Esophagus muscularis mucosa (tissue), 4 donors: ENCODE measurements around the gene TMEFF2. TPM values are rescaled to one million over a fixed set of nuclear protein-coding genes. Genes with fewer than 3 reads are reported as not detected.

Experiments used
- DNase-seq: peaks from one replicate; pipeline ENCODE4 v3.0.0-alpha.2; 2017; ENCODE audit errors: extremely low spot score
- H3K27ac ChIP-seq, 4 donors: fragments of 200-600 bp; sonication (generic); replicated peaks in 1 of 4; 1 replicate in 3 of 4; 2 replicates in 1 of 4; pipeline ENCODE4 v1.5.1; 2016 to 2019; ENCODE audit warnings: mild to moderate bottlenecking in 1 of 4
- H3K27me3 ChIP-seq, 4 donors: fragments of 200-600 bp; sonication (generic); one replicate each; pipeline versions ENCODE4 v1.5.1 to v1.6.0; 2016 to 2019
- H3K36me3 ChIP-seq, 4 donors: fragments of 200-600 bp; sonication (generic); one replicate each; pipeline ENCODE4 v1.5.1; 2016 to 2019
- H3K4me1 ChIP-seq, 4 donors: fragments of 200-600 bp; sonication (generic); one replicate each; pipeline ENCODE4 v1.5.1; 2016 to 2019
- H3K4me3 ChIP-seq, 4 donors: fragments of 200-600 bp; sonication (generic); 1 replicate in 2 of 4; 2 replicates in 2 of 4; pipeline ENCODE4 v1.5.1; 2016 to 2019; ENCODE audit warnings: mild to moderate bottlenecking in 4 of 4, moderate library complexity in 1 of 4
- H3K9me3 ChIP-seq, 4 donors: fragments of 200-600 bp; sonication (generic); 1 replicate in 3 of 4; 2 replicates in 1 of 4; pipeline ENCODE4 v1.5.1; 2016 to 2019
- EP300 ChIP-seq: sonication (generic); formaldehyde crosslinking; IDR thresholded peaks from one replicate; pipeline ENCODE4 v1.6.1; 2017; ENCODE audit warnings: antibody characterized with exemption
- POLR2A ChIP-seq: fragments of 450-650 bp; IDR thresholded peaks from one replicate; pipeline ENCODE4 v1.6.1; 2017; ENCODE audit warnings: antibody characterized with exemption, moderate library complexity, mild to moderate bottlenecking, low read depth
- POLR2AphosphoS5 ChIP-seq, 2 donors: sonication (generic); formaldehyde crosslinking; IDR thresholded peaks; one replicate each; pipeline ENCODE4 v1.6.1; 2017; ENCODE audit warnings: antibody characterized with exemption in 2 of 2
- WGBS: methylation state at CpG from one replicate; pipeline ENCODE4 v1.1.5; 2018; 5-methylcytosine and 5-hydroxymethylcytosine counted together
- intact Hi-C: fragments of 100-400 bp; cut with DNase I; formaldehyde crosslinking; loops from one replicate; pipeline ENCODE4 v1.15.1; 2023
- total RNA-seq, 4 donors: library from RNA; depleted of rRNA; stranded (reverse); fragments of >200 nt; gene quantifications; one replicate each; pipeline versions ENCODE4 v1.1.0 to v1.2.1, GENCODE V29; 2016
- TF ChIP-seq, protein P1 (sequence below), 3 experiments: fragments of 200-600 bp in 2 of 3; fragments of 450-650 bp in 1 of 3; sonication (generic) in 2 of 3; IDR thresholded peaks; one replicate each; pipeline ENCODE4 v1.5.1; 2017 to 2019; ENCODE audit warnings: antibody characterized with exemption in 3 of 3, mild to moderate bottlenecking in 2 of 3, moderate library complexity in 1 of 3

Gene TMEFF2
- total RNA-seq, 4 donors from 2014 or later, result 0.42 to 1.7 (median 0.55) TPM

DNA sequence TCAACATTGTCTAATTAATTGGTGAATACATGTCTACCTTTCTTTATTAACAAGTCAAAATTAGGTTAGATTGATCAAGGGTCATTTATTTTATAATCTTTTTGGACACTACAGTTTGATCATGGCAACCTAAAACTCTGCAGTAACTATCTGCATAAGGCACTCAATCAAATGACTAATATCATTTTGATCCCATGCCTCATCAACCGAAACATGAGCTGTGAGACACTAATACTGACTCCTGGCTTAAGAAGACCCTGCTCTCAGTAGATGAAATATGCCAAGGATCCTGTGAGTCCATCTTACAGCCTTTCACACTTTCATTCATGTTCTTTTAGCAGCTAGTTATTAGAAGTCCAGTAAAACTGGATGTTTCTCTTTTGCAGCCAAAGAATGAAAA lies 178.5 kb downstream of the TMEFF2 start:
- intact Hi-C loops, result no loop called here

DNA sequence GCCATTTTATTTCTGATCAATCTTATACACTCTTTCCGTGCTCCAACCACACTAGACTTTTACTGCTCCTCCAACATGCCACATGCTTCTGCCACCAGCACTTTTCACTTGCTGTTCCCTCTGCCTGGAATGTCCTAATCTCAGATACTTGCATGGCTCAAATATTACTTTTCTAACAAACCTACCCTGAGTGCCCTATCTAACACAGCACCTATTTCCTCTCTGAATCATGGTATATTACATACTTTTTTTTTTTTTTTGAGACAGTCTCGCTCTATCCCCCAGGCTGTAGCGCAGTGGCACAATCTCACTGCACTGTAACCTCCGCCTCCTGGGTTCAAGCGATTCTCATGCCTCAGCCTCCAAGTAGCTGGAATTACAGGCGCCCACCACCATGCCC lies 181.5 kb downstream of the TMEFF2 start:
- Histone ChIP-seq H3K4me1 (peaks cover 0 to 19% (median 15%) of the 10 kb centered on the region in 4 donors), H3K27ac (no peak overlapping the region), H3K4me3 (no peak overlapping the region), H3K36me3 (no peaks in the 10 kb centered on the region), H3K9me3 (no peaks in the 10 kb centered on the region), H3K27me3 (no peaks in the 10 kb centered on the region)
- 98% methylated on average over 6 of the region's 6 CpGs for whole genome bisulfite sequencing
- no peak for DNase-seq
- intact Hi-C loops, result no loop called here
- TF ChIP-seq POLR2AphosphoS5 (IDR thresholded peaks at IDR 0.05), result no peak
- no peak for TF ChIP-seq POLR2A
- TF ChIP-seq, protein P1, sequence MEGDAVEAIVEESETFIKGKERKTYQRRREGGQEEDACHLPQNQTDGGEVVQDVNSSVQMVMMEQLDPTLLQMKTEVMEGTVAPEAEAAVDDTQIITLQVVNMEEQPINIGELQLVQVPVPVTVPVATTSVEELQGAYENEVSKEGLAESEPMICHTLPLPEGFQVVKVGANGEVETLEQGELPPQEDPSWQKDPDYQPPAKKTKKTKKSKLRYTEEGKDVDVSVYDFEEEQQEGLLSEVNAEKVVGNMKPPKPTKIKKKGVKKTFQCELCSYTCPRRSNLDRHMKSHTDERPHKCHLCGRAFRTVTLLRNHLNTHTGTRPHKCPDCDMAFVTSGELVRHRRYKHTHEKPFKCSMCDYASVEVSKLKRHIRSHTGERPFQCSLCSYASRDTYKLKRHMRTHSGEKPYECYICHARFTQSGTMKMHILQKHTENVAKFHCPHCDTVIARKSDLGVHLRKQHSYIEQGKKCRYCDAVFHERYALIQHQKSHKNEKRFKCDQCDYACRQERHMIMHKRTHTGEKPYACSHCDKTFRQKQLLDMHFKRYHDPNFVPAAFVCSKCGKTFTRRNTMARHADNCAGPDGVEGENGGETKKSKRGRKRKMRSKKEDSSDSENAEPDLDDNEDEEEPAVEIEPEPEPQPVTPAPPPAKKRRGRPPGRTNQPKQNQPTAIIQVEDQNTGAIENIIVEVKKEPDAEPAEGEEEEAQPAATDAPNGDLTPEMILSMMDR (IDR thresholded peaks at IDR 0.05), result no peak
- TF ChIP-seq EP300, result no peak

More for the DNA sequence above, 178.5 kb downstream of the TMEFF2 start:
- no peak overlapping the region for H3K4me3 ChIP-seq
- DNase-seq, result no peak
- TF ChIP-seq POLR2A (no peak), POLR2AphosphoS5 (IDR thresholded peaks at IDR 0.05) (no peak), EP300 (no peak)
- TF ChIP-seq, protein P1 (IDR thresholded peaks at IDR 0.05), result no peak
- H3K36me3 ChIP-seq, result no peaks in the 10 kb centered on the region
- 95% methylated on average over 1 of the region's 1 CpG for WGBS
- peaks cover 0 to 3% (median 2%) of the 10 kb centered on the region in 4 donors for H3K4me1 ChIP-seq
- no peaks in the 10 kb centered on the region for H3K9me3 ChIP-seq
- H3K27ac ChIP-seq, result no peak overlapping the region
- no peaks in the 10 kb centered on the region for H3K27me3 ChIP-seq

DNA sequence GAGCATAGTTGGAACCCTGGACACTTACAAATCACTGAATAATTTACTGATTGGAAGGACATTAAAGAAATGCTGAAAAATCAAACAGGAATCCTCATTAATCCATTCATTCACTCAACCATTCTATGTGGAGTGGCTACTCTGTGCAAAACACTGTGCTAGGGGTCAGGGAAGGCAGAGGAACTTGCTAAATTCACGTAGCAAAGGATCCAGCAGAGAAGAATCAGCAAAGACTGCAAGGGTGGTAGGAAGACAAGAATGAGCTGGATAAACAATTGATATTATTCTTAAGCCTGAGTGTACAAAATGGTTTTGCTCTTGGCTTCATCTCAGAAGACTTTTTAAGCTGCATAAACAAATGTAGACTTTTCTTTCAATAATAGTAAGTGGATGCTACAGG lies 183.5 kb downstream of the TMEFF2 start:
- no peaks in the 10 kb centered on the region for H3K36me3 ChIP-seq
- no peaks in the 10 kb centered on the region for H3K27me3 ChIP-seq
- TF ChIP-seq, protein P1 (IDR thresholded peaks at IDR 0.05), result no peak
- no peak for TF ChIP-seq EP300
- TF ChIP-seq POLR2AphosphoS5 (IDR thresholded peaks at IDR 0.05), result no peak
- no peak for TF ChIP-seq POLR2A
- H3K4me3 ChIP-seq, result no peak overlapping the region
- H3K4me1 ChIP-seq, result peaks cover 4 to 29% (median 27%) of the 10 kb centered on the region in 4 donors
- no peaks in the 10 kb centered on the region for H3K9me3 ChIP-seq
- WGBS, result 33% methylated on average over 1 of the region's 1 CpG
- intact Hi-C loops, result no loop called here
- no peak for DNase-seq
- H3K27ac ChIP-seq, result no peak overlapping the region

DNA sequence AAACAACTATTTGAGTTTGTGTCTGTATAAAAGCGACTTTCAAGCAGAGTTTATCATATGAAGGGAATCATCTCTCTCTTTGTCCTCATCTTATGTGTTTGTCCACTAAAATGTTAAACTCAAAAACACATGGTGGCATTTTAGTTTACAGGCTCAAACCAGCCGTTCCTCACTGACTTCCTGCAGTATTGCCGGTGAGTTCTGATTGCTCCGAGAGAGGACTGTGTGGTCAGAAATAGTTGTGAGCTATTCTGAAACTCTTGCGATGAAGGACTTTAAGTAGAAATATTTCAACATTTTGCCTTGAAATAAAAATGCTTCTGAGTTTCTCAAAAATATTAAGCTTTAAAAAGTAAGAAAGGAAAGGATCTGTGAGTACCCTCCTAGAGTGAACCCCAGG lies 184.7 kb downstream of the TMEFF2 start:
- no peaks in the 10 kb centered on the region for H3K36me3 ChIP-seq
- no peaks in the 10 kb centered on the region for H3K27me3 ChIP-seq
- H3K4me3 ChIP-seq, result no peak overlapping the region
- intact Hi-C loops, result no loop called here
- peaks cover 4 to 36% (median 33%) of the 10 kb centered on the region in 4 donors for H3K4me1 ChIP-seq
- no peak for DNase-seq
- H3K27ac ChIP-seq, result no peak overlapping the region
- H3K9me3 ChIP-seq, result no peaks in the 10 kb centered on the region
- 65% methylated on average over 5 of the region's 5 CpGs for whole genome bisulfite sequencing
- TF ChIP-seq EP300 (no peak), POLR2AphosphoS5 (IDR thresholded peaks at IDR 0.05) (no peak), POLR2A (no peak)
- TF ChIP-seq, protein P1 (IDR thresholded peaks at IDR 0.05), result no peak

DNA sequence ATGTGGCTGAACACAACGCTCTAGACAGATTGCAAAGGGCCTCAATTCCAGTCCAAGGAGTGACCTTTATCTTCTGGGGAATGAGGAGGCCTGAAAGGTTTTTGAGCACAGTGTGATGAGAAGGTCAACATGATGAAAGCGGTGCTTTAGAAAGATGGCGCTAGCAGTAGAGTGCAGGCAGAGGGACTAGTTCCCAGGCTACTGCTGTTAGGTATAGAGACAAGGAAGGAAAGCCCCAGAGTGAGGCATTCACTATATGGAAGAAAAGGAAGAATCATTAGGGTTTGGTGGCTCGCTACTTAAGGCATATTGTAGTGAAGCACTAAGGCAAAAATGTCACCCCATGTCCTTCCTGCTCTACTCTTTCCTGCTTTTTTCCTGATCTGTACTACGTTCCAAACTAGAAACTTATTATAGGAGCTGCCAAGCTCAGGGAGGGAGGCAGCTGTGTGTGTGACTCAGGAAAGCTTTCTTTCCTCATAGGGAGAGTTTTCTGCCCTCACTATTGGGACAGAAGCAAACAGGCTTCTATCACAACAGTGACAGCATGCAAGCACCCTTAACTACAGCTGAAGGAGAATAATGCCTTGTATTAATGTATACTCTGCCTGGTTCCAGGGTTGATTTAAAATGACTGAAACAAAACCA lies 187.0 kb downstream of the TMEFF2 start:
- TF ChIP-seq, protein P1 (IDR thresholded peaks at IDR 0.05), result no peak
- TF ChIP-seq EP300 (no peak), POLR2AphosphoS5 (IDR thresholded peaks at IDR 0.05) (no peak), POLR2A (no peak)
- Histone ChIP-seq H3K4me1 (peaks cover 4 to 46% (median 44%) of the 10 kb centered on the region in 4 donors), H3K9me3 (no peaks in the 10 kb centered on the region), H3K36me3 (no peaks in the 10 kb centered on the region), H3K4me3 (no peak overlapping the region), H3K27ac (no peak overlapping the region), H3K27me3 (no peaks in the 10 kb centered on the region)
- intact Hi-C loops, result no loop called here
- DNase-seq, result no peak
- 78% methylated on average over 5 of the region's 5 CpGs for WGBS
